Stimulated activated CD8-positive, alpha-beta memory T cell treated with anti-CD3 and anti-CD28 coated beads, Interleukin-4, amount 100 ng/mL, for 4 hours (primary cell): Measurements from ENCODE around the gene KANK4.

ENCODE experiments used
- DNase-seq, 2 donors: peaks; one replicate each; pipeline ENCODE4 v3.0.0-alpha.2; 2020; ENCODE audit warnings: low read depth in 2 of 2, low spot score in 1 of 2

KANK4 gene

DNA sequence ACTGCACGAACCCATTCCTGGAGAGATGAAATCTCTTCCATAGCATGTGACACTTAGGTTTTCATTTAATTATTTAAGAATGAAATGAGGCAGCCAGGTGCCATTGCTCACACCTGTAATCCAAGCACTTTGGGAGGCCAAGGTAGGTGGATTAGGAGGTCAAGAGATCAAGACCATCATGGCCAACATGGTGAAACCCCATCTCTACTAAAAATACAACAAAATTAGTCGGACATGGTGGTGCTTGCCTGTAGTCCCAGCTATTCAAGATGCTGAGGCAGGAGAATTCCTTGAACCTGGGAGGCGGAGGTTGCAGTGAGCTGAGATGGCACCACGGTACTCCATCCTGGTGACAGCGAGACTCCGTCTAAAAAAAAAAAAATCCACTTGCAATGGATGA is 106.8 kb downstream of the KANK4 start:
- no peak for DNase-seq

DNA sequence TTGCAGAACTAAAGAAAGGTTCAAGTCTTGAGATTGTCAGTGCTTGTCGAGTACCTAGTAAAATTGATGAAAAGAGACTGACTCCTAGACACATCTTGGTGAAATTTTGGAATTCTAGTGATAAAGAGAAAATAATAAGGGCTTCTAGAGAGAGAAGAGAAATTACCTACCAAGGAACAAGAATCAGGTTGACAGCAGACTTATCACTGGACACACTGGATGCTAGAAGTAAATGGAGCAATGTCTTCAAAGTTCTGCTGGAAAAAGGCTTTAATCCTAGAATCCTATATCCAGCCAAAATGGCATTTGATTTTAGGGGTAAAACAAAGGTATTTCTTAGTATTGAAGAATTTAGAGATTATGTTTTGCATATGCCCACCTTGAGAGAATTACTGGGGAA is 108.3 kb downstream of the KANK4 start:
- DNase-seq = no peak

DNA sequence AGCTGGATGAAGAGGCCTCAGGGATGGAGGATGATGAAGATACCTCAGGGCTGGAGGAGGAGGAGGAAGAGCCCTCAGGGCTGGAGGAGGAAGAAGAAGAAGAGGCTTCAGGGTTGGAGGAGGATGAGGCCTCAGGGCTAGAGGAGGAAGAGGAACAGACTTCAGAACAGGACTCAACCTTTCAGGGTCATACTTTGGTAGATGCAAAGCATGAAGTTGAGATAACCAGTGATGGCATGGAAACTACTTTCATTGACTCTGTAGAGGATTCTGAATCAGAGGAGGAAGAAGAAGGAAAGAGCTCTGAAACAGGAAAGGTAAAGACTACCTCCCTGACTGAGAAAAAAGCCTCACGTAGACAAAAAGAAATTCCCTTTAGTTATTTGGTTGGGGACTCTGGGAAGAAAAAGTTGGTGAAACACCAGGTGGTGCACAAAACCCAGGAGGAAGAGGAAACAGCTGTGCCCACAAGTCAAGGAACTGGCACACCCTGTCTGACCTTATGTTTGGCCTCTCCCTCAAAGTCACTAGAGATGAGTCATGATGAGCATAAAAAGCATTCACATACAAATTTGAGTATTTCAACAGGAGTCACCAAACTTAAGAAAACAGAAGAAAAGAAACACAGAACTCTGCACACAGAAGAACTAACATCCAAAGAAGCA is 109.2 kb downstream of the KANK4 start:
- DNase-seq = no peak

DNA sequence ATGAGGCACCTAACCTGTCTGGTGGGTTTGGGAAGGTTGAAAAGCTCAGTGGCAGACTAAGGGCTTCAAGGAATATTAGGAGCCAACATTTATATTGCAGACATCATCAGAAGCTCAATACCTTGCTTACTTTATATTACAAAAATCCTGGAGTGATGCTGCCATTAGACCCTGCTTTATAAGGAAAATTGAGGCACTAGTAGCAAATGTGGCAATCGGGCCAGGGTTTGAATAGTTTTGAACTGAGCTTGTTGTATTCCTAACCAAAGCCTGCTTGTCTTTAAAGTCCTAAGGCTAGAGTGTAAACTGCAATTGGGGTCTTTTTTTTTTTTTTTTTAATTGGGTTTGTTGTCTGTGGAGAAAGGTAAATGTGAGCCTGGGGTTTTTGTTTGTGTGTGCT is 110.3 kb downstream of the KANK4 start:
- no peak for DNase-seq

DNA sequence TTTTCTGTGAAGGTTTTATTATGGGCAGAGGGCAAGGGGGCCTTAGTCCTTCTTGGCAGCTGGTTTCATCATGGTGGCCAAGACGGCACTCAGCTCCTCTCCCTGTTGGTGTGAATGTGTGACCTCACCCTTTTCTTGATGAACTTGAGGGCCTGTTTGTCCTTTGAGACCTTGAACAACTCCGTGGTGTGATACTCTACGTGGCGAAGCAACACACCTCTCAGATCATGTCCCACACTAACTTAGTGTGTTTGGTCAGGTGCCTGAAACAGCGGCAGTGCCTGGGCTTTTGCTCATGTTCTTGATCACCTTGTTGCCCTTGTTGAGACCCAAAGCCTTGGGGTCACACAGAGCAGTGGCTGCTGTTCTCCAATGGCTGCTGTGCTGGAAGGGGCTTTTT is 111.1 kb downstream of the KANK4 start:
- DNase-seq = no peak

DNA sequence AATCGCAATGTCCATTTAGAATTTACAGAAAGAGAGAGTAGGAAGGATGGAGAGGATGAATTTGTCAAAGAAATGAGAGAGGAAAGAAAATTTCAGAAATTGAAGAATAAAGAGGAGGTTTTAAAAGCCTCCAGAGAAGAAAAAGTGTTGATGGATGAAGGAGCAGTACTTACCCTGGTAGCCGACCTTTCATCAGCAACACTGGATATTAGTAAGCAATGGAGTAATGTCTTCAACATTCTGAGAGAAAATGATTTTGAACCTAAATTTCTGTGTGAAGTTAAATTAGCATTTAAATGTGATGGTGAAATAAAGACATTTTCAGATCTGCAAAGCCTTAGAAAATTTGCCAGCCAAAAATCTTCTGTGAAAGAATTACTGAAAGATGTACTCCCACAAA is 112.0 kb downstream of the KANK4 start:
- no peak for DNase-seq

DNA sequence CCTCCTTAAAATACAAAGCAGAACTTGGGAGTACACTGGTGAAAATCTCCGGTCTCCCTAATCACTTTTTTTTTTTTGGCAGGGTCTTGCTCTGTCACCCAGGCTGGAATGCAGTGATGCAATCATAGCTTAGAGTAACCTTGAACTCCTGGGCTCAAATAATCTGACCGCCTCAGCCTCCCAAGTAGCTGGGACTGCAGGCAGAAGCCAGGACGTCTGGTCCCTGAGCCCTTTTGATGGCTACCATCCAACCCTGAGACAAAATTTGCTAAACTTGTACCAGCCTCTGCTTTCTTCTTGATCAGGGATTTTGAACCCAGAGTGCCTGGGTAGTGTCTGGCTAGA is 120.5 kb downstream of the KANK4 start:
- no peak for DNase-seq

DNA sequence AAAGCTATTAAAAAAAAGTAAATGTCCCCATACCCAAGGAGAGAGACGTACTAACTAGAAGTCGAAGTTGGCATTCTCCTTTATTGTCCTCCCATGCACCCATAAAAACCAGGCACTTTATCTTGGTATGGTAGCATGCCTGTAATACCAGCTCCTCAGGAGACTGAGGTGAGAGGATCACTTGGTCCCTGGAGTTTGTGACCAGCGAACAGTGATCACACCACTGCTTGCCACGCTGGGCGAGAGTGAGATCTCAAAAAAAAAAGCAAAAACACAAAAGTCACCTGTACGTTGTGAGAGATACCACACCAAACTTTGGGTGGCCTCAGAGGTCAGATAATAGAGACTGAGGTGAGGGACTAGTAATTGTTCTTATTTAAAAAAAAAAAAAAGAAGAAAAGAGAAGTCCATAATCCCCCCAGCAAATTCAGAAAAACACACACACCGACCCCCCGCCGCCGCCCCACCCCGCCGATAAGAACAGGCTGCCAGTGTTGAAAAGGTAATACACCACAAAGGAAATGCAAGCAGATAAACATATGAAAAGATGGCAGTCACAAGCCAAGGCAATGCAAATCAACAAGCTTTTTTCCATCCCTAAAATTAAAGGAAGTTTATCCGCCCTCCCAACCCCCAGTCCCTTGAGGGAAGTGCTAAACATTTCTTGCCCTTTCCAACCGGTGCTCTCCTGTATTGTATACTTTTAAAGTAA is 121.0 kb downstream of the KANK4 start:
- DNase-seq = no peak

DNA sequence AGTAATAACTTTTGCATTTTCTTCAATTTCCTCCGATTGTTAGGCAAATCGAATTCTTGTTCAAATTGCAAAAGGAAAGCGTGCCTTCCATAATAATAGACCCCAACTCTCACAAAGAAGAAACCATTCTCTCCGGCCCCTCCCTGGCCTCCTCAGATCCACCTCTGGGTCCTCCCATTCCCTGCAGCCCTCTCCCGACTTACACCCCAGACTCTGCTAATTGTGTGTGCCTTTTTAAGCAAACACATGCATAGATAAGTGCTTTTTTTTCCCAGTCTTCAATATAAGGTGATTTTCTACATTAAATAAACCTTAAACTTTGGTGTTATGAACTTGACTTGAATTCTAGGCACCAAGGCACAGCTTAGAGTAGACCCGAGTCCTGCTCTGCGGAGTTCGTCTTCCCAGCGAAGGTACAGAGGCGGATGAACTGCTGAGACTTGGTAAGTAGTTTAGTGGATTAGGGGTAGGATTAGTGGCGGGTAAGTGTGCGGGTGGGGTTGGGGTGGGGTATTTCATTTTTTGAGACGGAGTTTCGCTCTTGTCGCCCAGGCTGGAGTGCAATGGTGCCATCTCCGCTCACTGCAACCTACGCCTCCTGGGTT is 123.0 kb downstream of the KANK4 start:
- no peak for DNase-seq

DNA sequence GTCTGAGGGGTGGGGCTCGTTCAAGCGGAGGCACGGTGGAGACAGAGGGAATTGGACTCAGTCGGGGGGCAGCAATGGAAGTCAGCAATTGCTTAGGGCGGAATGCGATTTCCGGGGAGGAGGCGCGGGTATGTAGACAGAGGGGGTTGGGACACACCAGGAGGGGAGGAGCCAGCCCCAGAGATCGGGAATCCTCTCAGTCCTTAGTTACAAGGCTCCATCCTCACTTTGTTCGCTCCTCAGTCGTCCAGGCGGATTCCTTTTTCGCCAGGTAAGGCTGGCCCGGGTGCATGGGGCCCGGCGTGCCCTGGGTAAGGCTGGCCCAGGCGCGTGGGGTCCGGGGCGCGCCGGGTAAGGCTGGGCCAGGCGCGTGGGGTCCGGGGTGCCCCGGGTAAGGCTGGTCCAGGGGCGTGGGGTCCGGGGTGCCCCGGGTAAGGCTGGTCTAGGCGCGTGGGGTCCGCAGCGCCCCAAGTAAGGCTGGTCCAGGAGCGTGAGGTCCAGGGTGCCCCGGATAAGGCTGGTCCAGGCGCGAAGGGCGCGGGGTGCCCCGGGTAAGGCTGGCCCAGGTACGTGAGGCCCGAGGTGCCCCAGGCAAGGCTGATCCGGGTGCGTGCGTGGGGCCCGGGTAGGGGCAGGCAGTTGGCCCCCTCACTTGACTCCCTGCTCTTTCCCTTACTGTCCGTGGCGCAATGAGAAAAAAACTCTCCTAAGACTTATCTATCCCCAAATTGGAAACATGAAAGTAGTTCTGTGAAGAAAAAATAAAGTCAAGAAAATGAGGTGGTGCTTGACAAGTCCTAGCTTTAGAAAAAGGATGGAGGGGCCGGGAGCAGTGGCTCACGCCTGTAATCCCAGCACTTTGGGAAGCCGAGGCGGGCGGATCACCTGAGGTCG is 124.3 kb downstream of the KANK4 start, which contains the start of gene L1TD1:
Gene L1TD1, plus strand, starts transcription at position 199 of the 894 bp plus-strand sequence. CDS start 11,780 bp downstream, outside the sequence.
- no peak for DNase-seq

DNA sequence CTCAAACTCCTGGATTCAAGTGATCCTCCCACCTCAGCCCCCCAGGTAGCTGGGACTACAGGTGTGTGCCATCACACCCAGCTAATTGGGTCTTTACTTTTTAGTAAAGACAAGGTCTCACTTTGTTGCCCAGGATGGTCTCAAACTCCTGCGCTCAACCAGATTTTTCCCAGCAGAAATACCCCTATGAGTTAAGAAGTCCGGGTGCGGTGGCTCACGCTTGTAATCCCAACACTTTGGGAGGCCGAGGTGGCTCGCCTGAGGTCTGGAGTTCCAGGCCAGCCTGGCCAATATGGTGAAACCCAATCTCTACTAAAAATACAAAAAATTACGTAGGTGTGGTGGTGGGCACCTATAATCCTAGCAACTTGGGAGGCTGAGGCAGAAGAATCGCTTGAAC is 131.1 kb downstream of the KANK4 start:
- no peak for DNase-seq

DNA sequence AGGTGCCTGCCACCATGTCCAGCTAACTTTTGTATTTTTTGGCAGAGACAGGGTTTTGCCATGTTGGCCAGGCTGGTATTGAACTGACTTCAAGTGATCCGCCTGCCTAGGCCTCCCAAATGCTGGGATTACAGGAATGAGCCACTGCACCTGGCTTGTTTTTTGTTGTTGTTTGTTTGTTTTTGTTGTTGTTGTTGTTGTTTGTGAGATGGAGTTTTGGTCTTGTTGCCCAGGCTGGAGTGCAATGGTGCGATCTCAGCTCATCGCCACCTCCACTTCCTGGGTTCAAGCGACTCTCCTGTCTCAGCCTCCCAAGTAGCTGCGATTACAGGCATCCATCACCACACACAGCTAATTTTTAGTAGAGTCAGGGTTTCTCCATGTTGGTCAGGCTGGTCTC is 131.7 kb downstream of the KANK4 start:
- DNase-seq = no peak
